Stomach (tissue), 4 donors: ENCODE measurements around the gene HK1.

Experiments
- EP300 ChIP-seq: sonication (generic); formaldehyde crosslinking; IDR thresholded peaks from one replicate; pipeline ENCODE4 v1.6.1; 2017; ENCODE audit warnings: antibody characterized with exemption
- POLR2A ChIP-seq, 4 donors: fragments of 450-650 bp; IDR thresholded peaks; one replicate each; pipeline ENCODE4 v1.6.1; 2016; ENCODE audit warnings: antibody characterized with exemption in 4 of 4, control low read depth in 2 of 4, mild to moderate bottlenecking in 1 of 4, moderate library complexity in 1 of 4
- POLR2AphosphoS5 ChIP-seq, 3 donors: sonication (generic); formaldehyde crosslinking; IDR thresholded peaks; one replicate each; pipeline ENCODE4 v1.6.1; 2016; ENCODE audit warnings: antibody characterized with exemption in 3 of 3
- TF ChIP-seq, protein P1 (sequence below), 7 experiments: fragments of 450-650 bp in 4 of 7; fragments of 200-600 bp in 3 of 7; sonication (generic) in 3 of 7; IDR thresholded peaks; one replicate each; pipeline ENCODE4 v1.5.1; 2016 to 2019; ENCODE audit warnings: antibody characterized with exemption in 7 of 7, control low read depth in 2 of 7, mild to moderate bottlenecking in 1 of 7

DNA sequence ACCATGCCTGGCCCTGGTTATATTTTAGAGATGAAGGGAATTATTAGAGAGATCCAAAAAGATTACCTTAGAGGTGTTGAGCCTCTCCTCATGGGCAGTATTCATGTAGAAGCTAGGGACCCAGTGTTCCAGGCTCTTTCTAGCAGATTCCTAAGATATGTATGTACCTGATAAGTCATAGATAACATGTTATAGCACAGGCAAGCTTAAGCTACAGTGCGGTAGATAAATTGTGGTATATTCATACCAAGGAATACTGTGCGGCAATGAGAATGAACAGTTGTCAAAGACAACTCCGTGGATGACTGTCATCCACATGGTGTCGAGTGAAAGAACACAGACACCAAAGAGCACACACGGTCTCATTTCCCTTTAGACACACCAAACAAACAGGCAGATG lies 85.4 kb downstream of the HK1 start:
- TF ChIP-seq, protein P1, sequence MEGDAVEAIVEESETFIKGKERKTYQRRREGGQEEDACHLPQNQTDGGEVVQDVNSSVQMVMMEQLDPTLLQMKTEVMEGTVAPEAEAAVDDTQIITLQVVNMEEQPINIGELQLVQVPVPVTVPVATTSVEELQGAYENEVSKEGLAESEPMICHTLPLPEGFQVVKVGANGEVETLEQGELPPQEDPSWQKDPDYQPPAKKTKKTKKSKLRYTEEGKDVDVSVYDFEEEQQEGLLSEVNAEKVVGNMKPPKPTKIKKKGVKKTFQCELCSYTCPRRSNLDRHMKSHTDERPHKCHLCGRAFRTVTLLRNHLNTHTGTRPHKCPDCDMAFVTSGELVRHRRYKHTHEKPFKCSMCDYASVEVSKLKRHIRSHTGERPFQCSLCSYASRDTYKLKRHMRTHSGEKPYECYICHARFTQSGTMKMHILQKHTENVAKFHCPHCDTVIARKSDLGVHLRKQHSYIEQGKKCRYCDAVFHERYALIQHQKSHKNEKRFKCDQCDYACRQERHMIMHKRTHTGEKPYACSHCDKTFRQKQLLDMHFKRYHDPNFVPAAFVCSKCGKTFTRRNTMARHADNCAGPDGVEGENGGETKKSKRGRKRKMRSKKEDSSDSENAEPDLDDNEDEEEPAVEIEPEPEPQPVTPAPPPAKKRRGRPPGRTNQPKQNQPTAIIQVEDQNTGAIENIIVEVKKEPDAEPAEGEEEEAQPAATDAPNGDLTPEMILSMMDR (IDR thresholded peaks at IDR 0.05), result no peak
- TF ChIP-seq POLR2A (IDR thresholded peaks at IDR 0.05) (no peak), POLR2AphosphoS5 (IDR thresholded peaks at IDR 0.05) (peak in 1 of 3 donors; percentile 8), EP300 (no peak)
